CD4-positive, alpha-beta T cell treated with Interleukin-21 for 1 hour (primary cell): ENCODE measurements around the gene BCL3.

Experiments used
- DNase-seq: peaks from one replicate; pipeline ENCODE4 v3.0.0-alpha.2; 2020

The BCL3 gene

DNA sequence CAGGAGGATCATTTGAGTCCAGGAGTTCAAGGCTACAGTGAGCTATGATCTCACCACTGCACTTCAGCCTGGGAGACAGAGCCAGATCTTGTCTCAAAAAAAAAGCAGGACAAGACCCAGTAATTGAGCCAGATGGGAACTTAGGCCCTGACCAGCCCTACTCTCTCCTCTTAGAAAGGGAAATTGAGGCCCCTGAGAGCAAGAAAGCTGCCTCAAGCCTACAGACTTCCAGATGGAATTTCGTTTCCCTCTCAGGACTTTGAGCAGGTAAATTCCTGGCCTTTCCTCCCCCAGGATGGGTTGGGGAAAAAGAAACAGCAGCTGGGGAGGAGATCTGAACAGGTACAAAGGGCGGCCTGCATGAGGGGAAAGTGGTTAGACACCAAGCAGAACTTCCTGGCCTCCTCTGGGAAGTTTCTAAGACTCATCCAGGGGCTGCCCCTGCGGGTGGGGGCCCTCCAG is 3.6 kb upstream of the BCL3 start:
- DNase-seq = no peak

DNA sequence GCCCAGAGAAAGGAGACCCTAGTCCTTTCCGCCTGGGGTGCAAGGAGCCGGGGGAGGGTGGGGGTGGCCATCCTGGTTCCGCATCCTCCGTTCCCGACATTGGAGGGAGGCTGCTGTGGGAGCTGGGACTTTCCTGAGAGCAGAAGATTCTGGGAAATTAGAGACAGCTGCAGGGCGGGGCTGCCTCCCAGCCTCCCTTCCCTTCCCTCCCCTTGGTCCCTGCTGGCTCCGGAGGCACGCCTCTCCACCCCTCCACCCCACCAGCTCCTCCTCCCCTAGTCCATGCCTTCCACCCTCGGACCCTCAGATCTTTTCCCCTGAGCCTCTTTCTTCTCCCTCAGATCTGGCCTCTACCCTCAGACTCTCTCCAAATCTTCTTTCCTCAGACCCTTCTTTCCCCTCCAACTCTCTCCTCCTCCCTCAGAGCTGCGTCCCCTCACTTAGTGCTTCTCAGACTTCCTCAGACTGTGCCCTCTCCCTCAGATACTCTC is 3.1 kb upstream of the BCL3 start:
- DNase-seq = no peak

DNA sequence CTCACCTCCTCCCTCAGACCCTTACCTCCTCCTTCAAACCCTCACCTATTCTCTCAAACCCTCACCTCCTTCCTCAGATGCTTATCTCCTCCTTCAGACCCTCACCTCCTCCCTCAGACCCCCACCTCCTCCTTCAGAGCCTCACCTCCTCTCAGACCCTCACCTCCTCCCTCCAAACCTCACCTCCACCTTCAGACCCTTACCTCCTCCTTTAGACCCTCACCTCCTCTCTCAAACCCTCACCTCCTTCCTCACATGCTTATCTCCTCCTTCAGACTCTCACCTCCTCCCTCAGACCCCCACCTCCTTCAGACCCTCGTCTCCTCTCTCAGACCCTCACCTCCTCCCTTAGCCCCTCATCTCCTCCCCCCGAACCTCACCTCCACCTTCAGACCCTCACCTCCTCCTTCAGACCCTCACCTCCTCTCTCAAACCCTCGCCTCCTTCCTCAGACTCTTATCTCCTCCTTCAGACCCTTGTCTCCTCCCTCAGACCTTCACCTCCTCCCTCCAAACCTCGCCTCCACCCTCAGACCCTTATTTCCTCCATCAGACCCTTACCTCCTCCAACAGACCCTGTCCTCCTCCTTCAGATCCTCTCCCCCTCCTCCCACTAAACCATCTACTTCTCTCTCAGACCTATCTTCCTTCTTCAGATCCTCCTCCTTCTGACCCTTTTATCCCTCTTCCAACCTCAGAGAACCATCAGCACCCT is 2.5 kb upstream of the BCL3 start:
- no peak for DNase-seq

DNA sequence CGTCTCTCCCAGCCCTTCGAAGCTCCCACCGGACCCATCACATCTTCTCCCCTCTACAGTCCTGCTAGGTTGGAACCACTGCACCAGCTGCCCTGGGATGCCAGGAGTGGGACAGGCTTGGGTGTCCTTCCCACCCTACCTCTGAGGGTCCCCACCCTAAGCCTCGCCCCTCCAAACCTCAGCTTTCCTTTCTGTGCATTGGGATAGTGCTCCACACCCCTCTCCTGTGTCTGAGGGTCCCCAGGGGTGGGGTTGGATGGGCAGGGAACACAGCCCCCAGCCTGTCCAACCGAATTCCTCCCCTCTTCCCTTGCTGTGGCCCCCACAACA is 1.9 kb upstream of the BCL3 start:
- no peak for DNase-seq

DNA sequence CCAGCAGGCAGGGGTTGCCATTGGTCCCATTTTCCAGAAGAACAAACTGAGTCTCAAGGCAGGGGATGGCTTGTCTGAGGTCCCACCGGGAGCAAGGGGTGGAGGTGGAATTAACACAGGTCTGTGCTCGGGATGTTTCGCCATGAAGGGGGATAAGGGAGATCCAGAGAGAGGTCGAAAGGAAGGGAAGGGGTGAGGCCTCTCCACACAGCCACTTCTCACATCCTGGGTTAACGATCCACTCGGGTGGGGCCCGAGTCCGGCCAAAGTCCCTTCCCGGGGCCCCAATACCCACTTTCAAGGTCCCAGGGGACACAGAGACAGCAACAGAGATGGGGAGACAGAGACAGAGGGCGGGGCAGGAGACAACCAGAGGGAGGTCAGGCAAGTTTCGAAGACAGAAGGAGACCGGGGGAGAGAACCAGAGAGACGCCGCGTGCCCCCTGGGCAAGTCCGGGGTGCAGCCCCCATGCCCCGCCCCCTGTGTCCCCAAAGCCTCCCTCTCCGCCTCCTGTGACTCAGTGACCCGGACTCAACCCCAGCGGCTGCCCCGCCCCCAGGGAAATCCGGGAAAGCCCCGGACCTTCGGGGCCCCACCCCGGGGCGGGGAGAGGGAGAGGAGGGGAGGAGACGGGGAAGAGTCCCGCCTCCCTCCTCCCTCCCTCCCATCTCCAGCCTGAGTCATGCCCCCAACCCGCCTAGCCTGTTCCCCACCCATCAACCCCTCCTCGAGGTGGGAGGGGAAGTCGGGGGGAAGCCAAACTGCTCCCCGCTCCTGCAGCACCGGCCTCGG is 1.4 kb upstream of the BCL3 start:
- peak; percentile 97 for DNase-seq

DNA sequence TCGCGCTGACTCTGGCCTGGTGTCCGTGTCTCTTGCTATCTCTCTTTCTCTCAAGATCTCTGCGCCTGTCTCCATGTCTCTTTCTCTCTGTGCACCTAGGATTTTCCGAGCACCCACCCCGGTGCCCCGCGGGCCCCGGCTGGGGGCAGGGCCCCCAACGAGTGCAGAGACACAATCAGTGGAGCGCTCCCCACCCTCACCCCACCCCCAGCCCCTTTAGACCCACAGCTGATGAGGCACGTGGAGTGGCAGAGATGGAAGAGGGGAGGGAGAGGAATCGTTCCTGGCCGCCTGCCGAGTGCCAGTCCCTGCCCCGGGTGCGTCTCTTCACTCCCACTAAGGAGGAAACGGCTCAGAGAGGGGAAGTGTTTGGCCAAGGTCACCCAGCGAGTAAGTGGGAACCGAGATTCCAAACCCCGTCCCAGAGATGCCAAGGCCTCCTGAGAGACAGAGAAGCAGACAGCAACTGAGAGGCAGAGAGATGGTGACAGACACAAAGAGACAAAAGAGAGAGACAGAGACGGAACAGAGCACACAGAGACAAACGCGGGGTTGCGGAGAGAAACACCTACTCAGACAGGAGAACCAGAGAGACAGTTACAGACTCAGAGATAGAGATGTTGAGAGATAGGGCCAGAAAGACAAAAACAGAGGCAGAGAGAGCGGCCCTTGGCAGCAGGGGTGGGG is 626 bp upstream of the BCL3 start:
- no peak for DNase-seq

DNA sequence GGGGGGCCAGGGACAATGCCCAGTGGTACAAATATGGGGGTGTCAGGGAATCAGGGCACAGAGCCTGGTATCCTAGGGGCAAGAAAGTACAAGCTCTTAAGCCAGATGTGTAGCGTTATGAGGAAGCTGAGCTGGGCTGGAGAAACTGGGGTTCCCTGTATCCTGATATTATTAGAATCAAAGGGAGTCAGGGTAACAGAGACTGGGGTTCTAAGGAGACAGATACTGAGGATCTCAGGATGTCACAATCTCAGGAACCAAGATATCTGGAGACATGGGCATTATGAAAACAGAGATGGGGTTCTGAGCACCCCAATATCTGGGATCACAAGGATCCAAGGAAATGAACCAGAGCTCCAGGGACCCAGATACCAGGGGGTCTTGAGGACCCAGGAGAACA is 784 bp downstream of the BCL3 start:
- DNase-seq = no peak

DNA sequence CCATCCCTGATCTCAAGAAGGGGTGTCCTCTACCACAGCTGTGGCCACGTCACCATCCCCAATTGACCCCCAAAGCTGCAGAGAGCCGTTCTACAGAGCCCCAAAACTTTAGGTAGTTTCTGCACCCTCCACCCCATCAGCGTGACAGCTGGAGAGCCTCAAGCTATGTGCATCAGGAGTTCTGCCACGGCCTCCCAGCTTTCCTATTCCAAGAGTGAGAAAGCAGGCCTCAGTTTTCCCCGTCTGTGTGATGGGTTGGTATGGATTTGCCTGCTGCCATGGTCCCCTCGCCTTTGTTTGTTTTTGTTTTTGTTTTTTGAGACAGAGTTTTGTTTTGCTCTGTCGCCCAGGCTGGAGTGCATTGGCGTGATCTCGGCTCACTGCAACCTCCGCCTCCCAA is 1.5 kb downstream of the BCL3 start:
- no peak for DNase-seq

DNA sequence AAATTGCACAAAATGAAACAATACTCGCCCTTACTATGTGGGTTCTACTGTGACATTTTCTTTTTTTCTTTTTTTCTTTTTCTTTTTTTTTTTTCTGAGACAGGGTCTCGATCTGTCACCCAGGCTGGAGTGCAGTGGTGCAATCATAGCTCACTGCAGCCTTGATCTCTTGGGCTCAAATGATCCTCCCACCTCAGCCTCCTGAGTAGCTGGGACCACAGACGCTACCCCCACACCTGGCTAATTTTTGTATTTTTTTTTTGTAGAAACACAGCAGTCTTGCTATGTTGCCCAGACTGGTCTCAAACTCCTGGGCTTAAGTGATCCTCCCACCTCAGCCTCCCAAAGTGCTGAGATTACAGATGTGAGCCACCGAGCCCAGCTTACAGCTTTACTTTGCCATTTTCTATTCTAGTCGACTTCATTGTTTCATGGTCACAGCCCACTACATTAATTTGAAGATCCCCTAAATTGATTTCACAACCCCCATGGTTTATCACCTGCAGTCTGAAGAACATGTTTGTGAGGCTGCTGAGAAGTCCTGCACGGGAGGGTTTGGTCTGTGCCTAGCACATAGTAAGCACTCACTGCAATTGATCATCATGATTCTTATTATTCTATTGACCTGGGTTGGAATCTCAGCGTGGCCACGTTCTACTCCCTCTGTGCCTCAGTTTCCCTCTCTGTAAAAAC is 3.8 kb downstream of the BCL3 start:
- DNase-seq = no peak

DNA sequence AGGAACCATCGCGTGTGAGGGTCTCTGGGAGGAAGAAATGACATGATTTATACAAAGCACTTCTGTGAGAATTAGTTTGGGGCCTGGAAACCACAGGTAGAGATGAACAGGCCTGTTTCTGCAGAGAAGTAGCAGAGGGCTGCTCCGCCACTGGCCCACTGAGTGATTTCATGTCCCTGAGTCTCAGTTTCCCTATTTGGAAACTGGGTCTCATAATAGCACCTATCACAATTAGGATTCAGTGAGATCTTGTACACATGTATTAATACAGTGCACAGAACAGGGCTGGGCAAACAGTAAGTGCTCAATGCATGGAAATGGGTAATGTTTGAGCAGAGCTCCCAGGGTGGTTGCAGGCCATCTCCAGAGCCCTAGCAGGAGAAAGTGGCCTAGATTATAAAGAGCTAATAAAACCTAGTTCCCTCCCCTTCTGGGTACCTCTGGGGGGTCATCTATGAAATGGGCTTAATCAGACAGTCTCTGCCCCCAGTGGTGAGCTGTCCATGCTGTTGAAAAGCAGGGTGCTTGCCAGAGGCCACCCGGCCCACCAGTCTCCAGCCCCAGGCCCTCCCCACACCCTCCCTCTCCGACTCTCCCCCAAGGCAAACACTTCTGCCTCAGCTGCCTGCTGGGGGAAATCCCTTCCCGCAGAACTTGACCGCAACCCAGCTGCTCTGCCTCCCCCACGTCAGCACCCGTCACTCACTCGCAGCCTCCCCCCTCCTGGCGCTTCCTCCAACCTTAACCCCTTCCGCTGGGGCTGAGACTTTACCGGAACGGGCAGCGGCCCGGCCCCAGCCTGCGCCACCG is 4.5 kb downstream of the BCL3 start:
- DNase-seq = peak; percentile 98

DNA sequence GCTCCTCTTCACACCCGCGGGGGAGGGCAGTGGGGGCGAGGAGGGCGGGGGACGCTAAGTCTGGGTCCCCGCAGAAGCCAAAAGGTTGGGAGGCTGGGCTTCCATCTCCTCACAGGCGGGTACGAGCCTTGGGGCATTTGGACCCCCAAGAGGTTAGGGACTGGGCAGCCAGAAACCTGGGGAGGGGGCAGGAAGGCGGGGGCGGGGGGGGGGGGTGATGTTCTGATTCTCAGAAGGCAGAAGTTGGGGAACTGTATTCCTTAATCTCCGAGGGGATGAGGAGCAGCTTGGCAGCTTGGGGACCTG is 5.1 kb downstream of the BCL3 start:
- DNase-seq = no peak

DNA sequence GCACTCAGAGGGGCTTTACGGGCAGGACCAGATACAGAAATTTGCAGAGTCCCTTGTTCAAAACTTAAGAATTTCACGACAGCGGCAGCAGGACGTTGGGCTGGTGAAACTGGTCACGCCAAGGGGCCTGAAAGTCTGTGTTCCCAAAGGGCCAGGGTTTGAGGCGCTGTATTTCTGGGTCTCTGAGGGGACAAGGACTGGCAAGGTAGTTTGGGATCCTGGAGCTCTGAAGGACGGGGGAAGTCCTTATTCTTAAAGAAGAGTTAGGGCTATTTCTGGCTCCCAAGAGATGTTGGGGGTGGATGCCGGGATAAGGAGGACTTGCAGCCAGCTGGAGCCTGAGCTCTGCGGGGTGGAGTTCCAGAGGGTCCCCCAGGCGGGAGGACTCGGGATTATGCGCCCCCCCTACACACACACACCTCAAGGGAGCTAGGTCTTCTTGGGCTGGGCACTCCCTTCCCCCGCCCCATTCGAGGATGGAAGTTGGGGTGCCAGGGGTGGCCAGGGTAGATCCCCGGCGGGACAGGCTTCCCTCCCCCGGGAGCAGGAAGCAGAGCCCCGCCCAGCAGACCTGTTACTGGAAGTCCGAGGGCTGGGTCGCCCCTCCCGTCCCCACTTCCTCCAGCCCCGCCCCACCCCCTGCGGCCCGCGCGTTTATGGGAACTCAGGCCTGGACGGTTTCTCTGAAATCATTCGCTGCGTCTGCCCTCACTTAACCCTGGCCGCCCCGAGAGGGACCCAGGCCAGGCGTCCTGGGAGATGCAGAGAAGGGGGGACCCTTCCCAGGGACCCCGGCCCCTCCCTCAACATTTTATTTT is 5.6 kb downstream of the BCL3 start:
- peak; percentile 95 for DNase-seq

DNA sequence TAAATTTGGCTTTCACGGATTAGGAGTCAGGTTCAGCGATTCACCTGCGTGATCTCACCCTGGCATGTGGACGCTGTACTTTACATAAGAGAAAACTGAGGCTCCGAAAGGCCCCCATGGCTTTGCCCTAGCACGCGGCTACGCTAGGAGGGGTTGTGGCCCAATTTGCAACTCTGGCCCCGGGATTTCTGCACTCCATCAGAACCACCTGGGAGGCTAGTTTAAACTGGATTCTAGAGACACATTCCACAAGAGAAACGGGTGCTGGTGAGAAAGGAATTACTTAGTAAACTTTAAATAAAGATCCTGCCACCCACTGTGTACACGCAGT is 6.2 kb downstream of the BCL3 start:
- DNase-seq = no peak

DNA sequence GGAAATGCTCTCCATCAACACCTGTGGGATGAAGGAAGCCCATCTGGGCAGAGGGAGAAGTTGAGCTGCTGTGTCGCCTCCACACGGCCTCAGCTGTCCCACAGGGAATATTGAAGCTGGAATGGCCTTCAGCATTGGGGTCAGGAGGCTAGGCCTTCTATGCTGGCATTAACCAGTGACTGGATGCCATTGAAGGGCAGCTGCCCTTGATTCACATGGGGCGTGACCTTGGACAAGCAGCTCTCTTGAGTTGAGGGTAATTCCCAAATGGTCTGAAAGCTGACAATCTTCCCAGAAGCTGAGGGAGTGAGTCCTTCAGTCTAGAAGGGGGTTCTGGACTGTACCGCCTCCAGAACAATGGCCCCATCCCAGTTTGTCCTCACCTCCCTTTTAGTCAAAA is 6.7 kb downstream of the BCL3 start:
- DNase-seq = no peak

DNA sequence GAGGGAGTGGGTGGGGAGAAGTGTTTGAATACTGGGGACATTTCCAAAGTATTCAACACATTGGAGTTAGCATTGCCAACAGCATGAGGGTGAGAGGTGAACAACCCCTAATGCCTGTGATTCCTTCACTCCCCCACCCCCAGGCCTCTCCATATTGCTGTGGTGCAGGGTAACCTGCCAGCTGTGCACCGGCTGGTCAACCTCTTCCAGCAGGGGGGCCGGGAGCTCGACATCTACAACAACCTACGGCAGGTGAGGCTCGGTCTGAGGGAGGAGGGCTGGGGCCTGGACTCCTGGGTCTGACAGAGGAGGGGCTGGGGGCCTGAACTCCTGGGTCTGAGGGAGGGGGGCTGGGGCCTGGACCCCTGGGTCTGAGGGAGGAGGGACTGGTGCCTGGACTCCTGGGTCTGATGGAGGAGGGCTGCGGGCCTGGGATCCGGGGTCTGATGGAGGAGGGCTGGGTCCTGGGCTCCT is 7.6 kb downstream of the BCL3 start:
- DNase-seq = no peak

DNA sequence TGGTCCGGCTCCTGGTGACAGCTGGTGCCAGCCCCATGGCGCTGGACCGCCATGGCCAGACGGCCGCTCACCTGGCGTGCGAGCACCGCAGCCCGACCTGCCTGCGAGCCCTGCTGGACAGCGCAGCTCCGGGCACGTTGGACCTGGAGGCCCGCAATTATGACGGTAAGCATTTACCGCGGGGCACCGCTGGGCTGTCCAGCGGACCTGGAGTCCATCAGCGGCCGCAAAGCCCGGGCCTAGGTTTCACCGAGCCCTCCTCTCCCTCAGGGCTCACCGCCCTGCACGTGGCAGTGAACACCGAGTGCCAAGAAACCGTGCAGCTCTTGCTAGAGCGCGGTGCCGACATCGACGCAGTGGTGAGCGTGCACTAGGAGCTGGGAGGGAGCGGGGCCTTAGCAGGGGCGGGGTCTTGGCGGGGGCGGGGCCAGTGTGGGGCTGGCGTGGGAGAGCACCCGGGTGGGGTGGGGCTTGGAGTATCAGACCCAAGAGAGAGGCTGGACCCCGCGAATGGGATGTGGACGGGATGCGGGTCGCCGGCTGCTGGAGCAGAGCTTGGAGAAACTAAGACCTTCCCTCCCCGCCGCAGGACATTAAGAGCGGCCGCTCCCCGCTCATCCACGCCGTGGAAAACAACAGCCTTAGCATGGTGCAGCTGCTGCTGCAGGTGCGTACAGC is 8.7 kb downstream of the BCL3 start:
- no peak for DNase-seq

DNA sequence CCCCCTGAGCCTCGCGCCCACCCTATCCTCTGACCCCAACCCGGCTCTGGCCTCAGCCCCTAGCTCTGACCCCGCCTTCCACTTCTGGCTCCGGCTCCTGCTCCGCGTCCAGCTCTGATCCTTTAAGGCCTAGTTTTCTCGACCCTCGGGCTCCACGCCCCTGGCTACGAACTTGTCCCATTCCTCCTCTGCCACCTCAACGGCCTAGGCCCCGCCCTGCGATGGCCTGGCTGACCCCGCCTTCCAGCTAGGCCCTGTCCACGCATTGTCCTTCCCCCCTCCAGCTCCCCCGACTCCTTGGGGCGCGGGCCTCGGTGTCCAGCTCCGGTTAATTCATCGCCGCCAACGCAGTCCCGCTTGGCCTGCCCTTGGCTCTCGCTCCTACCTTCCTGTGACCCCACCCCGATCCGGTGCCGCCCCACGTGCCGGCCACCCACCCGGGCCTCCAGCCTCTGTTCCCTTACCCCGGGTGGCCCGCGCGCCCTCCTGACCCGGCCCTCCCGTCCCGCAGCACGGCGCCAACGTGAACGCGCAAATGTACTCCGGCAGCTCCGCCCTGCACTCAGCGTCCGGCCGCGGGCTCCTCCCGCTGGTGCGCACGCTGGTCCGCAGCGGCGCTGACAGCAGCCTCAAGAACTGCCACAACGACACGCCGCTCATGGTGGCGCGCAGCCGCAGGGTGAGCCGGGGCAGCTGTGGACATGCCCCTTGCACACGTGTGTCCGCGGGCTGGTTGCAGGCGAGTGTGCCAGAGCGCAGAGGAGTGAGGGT is 9.4 kb downstream of the BCL3 start:
- DNase-seq = no peak

DNA sequence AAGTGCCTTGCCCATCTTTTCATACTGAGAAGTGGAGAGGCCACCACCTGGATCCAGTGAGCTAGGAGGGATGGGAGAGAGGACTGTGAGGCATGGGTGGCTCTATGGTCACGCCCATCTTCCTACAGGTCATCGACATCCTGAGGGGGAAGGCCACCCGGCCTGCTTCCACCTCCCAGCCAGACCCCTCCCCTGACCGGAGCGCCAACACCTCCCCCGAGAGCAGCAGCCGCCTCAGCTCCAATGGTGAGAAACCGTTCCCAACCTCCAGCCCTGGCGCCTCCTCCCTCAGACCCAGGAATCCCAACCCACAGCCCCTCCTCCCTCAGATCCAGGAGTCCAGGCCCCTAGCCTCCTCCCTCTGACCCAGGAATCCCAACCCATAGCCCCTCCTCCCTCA is 10.1 kb downstream of the BCL3 start:
- no peak for DNase-seq

DNA sequence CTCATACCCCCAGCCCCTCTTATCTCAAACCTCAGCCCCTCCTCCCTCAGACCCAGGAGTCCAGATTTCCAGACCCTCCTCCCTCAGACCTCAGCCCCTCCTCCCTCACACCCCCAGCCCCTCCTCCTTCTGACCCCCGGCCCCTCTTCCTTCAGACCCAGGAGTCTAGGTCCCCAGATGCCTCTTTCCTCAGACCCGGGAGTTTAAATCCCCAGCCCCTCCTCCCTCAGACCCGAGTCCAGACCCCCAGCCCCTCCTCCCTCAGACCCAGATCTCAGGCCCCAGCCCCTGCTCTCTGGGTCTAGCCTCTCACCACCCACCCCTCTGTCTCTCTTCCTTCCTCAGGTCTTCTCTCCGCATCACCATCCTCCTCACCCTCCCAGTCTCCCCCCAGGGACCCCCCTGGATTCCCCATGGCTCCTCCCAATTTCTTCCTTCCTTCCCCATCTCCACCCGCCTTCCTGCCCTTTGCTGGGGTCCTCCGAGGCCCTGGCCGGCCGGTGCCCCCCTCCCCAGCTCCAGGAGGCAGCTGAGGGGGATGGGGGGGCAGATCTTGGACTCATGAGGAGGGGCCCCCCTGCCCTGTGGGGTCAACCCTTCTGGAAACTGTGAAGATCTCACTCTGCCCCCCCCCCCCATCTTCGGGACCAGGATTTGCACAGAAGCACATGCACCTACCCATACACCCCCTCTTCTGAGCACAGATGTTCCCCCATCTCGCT is 10.7 kb downstream of the BCL3 start:
- DNase-seq = no peak

DNA sequence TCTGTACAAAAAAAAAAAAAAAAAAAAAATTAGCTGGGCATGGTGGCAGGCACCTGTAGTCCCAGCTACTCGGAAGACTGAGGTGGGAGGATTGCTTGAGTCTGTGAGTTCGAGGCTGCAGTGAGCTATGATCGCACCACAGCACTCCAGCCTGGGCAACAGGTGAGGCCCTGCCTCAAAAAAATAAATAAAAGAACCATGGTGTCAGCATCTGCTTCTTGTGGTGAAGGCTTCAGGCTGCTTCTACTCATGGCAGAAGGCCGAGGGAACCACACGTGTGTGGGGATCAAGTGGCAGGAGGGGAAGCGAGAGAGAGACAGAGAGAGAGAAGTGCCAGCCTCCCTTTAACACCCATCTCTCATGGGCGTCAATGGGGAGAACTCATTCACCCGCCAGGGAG is 13.5 kb downstream of the BCL3 start:
- DNase-seq = no peak
